ENCODE results near the gene SNX24. TPM values are rescaled to one million over a fixed set of nuclear protein-coding genes. Genes with fewer than 3 reads are reported as not detected.

The SNX24 gene
- total and polyA plus RNA-seq, 9 of the 15 experiments (the other 6 are each of a cell fraction or from before 2014, with no cell fraction given): 5.3 to 10.1 (median 7.9) TPM

DNA sequence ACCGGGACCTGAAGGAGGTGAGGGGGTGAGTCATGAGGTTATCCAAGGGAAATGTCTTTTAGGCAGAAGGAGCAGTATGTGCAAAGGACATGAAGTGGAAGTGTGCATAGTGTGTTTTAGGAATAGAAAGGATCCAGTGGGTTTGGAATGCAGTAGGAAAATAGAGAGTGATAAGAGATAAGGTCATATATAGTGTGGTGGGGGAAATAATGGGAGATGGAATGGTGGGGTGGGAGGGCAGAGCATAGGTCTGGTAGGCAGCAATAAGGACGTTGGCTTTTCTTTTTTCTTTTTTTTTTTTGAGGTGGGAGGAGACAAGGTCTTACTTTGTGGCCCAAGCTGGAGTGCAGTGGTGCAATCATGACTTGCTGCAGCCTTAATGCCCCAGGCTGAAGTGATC is 17.8 kb downstream of the SNX24 start (continued):
- TF ChIP-seq MGA (IDR thresholded peaks at IDR 0.05) (no peak), HDAC2 (IDR thresholded peaks at IDR 0.05) (peak; percentile 87), ZNF764 (CRISPR knock-in tag; IDR thresholded peaks at IDR 0.05; ENCODE audit: low read depth) (no peak), ZSCAN32 (CRISPR knock-in tag; IDR thresholded peaks at IDR 0.05) (no peak), MAFG (tag; conservative IDR thresholded peaks at IDR 0.05) (no peak; the same call in 1 of the 2 replicates), NRF1 (conservative IDR thresholded peaks at IDR 0.05 in 1 of 2, IDR thresholded peaks at IDR 0.05 in 1 of 2) (0 out of 4 replicates have a peak, but pooled peaks of 1 of the 2 experiments have one; percentile 13), HES1 (IDR thresholded peaks at IDR 0.05; ENCODE audit: low read depth) (peak; percentile 68; the same call in 1 of the 2 replicates), PTTG1 (tag; IDR thresholded peaks at IDR 0.05; ENCODE audit: low read depth) (no peak), ZNF253 (CRISPR knock-in tag; conservative IDR thresholded peaks at IDR 0.05) (no peak), ZNF668 (CRISPR knock-in tag; IDR thresholded peaks at IDR 0.05) (no peak), ASH1L (IDR thresholded peaks at IDR 0.05; ENCODE audit: borderline replicate concordance, low read depth, partially characterized antibody) (no peak), ZNF175 (CRISPR knock-in tag; IDR thresholded peaks at IDR 0.05; ENCODE audit: low read depth) (no peak), ZC3H4 (CRISPR knock-in tag; IDR thresholded peaks at IDR 0.05; ENCODE audit: borderline replicate concordance) (no peak), HDGF (IDR thresholded peaks at IDR 0.05) (no peak)
- TF ChIP-seq, protein P1, sequence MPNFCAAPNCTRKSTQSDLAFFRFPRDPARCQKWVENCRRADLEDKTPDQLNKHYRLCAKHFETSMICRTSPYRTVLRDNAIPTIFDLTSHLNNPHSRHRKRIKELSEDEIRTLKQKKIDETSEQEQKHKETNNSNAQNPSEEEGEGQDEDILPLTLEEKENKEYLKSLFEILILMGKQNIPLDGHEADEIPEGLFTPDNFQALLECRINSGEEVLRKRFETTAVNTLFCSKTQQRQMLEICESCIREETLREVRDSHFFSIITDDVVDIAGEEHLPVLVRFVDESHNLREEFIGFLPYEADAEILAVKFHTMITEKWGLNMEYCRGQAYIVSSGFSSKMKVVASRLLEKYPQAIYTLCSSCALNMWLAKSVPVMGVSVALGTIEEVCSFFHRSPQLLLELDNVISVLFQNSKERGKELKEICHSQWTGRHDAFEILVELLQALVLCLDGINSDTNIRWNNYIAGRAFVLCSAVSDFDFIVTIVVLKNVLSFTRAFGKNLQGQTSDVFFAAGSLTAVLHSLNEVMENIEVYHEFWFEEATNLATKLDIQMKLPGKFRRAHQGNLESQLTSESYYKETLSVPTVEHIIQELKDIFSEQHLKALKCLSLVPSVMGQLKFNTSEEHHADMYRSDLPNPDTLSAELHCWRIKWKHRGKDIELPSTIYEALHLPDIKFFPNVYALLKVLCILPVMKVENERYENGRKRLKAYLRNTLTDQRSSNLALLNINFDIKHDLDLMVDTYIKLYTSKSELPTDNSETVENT (CRISPR knock-in tag; IDR thresholded peaks at IDR 0.05): no peak
